Stimulated activated CD4-positive, alpha-beta T cell treated with anti-CD3 and anti-CD28 coated beads, Interleukin-2, amount 100 ng/mL, for 4 hours (primary cell): ENCODE data around the gene NTM.
"Not testable (repeated sequence)": the region's sequence is repeated elsewhere in the genome, so short reads cannot be mapped to it uniquely, and the experiment has no call there.

ENCODE experiments used
- DNase-seq: peaks from one replicate; pipeline ENCODE4 v3.0.0-alpha.2; 2020; ENCODE audit warnings: low read depth

The NTM gene

GRCh38 chr11:131893988-131894387 lies 523.6 kb downstream of the NTM start:
- no peak for DNase-seq

- no peak for DNase-seq
Measured at GRCh38 chr11:131894615-131895544, 524.5 kb downstream of the NTM start.

GRCh38 chr11:131895865-131896264 lies 525.5 kb downstream of the NTM start:
- no peak for DNase-seq

- no peak for DNase-seq
Measured at GRCh38 chr11:131896978-131897615, 526.7 kb downstream of the NTM start.

GRCh38 chr11:131897956-131898355 lies 527.5 kb downstream of the NTM start:
- no peak for DNase-seq

GRCh38 chr11:131898949-131899348 lies 528.5 kb downstream of the NTM start:
- DNase-seq: no peak

- DNase-seq: no peak
Measured at GRCh38 chr11:131899950-131900580, 529.6 kb downstream of the NTM start.

- no peak for DNase-seq
Measured at GRCh38 chr11:131902421-131902820, 532.0 kb downstream of the NTM start.

- DNase-seq: no peak
Measured at GRCh38 chr11:131903074-131903473, 532.7 kb downstream of the NTM start.

- no peak for DNase-seq
Measured at GRCh38 chr11:131904756-131905155, 534.3 kb downstream of the NTM start.

- DNase-seq: no peak
Measured at GRCh38 chr11:131906963-131907362, 536.5 kb downstream of the NTM start.

GRCh38 chr11:131907371-131907770 lies 537.0 kb downstream of the NTM start:
- no peak for DNase-seq

GRCh38 chr11:131908316-131908715 lies 537.9 kb downstream of the NTM start:
- no peak for DNase-seq

- DNase-seq: no peak
Measured at GRCh38 chr11:131909426-131910177, 539.2 kb downstream of the NTM start.

GRCh38 chr11:131910178-131910522 lies 539.7 kb downstream of the NTM start:
- no peak for DNase-seq

- DNase-seq: no peak
Measured at GRCh38 chr11:131910523-131911387, 540.3 kb downstream of the NTM start.

- not testable (repeated sequence) for DNase-seq
Measured at GRCh38 chr11:131911388-131912032, 541.1 kb downstream of the NTM start.

- DNase-seq: no peak
Measured at GRCh38 chr11:131912134-131912533, 541.7 kb downstream of the NTM start.

GRCh38 chr11:131913267-131913666 lies 542.9 kb downstream of the NTM start:
- no peak for DNase-seq

- no peak for DNase-seq
Measured at GRCh38 chr11:131914361-131914774, 544.0 kb downstream of the NTM start.

GRCh38 chr11:131916638-131917037 lies 546.2 kb downstream of the NTM start:
- DNase-seq: no peak
